Inflammatory macrophage (primary cell): ENCODE data around the gene SLC13A1.
"Not testable (repeated sequence)": the region's sequence is repeated elsewhere in the genome, so short reads cannot be mapped to it uniquely, and the experiment has no call there.

Experiments
- DNase-seq, 2 donors: peaks; one replicate each; pipeline ENCODE4 v3.0.0-alpha.2; 2020 to 2022

Gene SLC13A1

DNA sequence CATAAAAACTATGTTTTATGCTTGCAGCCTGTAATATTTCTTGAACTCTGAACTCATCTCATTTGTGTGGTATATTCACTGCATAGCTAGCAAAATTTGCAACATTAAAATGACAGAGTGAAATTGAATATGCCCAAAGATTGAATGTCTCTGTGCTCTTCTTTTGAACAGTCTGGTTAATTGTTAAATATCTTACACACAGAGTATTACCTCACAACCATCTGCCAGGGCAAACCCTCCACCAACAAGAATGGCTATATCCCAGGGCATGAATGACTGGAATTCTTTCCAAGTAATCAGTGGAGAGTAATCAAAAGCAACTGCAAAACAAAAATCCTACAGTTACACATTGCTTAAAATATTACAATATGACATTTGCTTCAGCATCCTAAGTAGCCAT, 76.9 kb downstream of the SLC13A1 start:
- DNase-seq = no peak

GRCh38 chr7:123120286-123120685, 79.5 kb downstream of the SLC13A1 start:
- DNase-seq = no peak

GRCh38 chr7:123115331-123115730, 84.4 kb downstream of the SLC13A1 start:
- no peak for DNase-seq

DNA sequence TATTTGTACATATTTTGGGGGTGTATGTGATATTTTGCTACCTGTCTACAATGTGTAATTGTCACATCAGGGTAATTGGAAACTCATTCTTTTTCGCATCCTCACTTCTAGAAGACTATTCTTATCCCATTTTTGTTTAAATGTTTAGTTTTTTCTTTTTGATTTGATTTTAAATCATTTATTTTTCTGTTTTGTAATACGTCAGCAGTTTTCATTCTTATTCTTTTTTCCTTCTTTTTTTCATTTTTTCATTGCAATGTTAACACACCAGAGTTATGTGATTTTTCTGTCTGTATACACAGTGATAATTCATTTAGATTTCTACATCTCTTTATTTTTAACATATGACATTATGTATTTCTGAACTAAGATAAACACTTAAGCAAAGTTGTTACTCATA, 85.5 kb downstream of the SLC13A1 start:
- no peak for DNase-seq

GRCh38 chr7:123112833-123113232, 86.9 kb downstream of the SLC13A1 start:
- no peak for DNase-seq

DNA sequence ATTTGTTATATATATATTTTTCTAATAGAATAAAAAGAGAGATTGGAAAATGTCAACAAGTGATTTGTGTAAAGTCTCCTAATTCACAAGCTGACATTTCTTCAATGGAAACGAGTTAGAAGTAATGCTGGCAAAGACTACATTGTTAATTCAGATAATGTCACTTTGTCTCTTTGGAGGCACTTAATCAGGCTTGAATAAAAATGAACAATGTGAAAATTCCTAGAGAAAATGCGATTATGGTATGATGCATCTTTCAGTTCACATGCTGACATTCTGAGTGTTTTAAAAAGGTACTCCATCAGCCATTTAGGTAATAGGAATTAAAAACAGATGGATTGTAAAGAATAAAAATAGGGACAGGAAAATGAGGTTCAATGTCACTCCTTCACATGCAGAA, 100.1 kb downstream of the SLC13A1 start:
- no peak for DNase-seq

GRCh38 chr7:123096976-123097375, 102.8 kb downstream of the SLC13A1 start:
- no peak for DNase-seq

- no peak for DNase-seq
These were observed 103.3 kb downstream of the SLC13A1 start for GRCh38 chr7:123096434-123096833.

DNA sequence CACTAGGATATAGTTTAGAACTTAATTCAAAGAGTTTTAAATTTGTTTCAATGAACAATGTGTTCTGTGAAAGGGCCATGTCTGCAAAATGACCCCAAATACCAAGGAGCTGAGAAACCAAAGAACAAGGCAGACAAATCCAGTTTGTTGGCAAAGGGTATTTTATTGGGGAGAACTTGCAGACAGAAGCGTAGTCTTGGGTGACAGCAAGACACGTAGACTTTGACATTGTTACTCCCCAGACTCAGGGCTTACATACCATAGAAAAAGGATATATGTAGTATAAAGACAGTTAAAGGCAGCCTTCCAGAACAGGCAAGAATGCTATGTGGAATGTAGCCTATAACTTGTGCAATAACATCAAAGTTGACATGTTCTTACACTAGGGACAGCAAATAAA, 109.3 kb downstream of the SLC13A1 start:
- DNase-seq = no peak

- not testable (repeated sequence) for DNase-seq
These were observed 112.9 kb downstream of the SLC13A1 start for GRCh38 chr7:123086910-123087309.

GRCh38 chr7:123084861-123085260, 114.9 kb downstream of the SLC13A1 start:
- DNase-seq = not testable (repeated sequence)

GRCh38 chr7:123079021-123079420, 120.7 kb downstream of the SLC13A1 start:
- no peak for DNase-seq

DNA sequence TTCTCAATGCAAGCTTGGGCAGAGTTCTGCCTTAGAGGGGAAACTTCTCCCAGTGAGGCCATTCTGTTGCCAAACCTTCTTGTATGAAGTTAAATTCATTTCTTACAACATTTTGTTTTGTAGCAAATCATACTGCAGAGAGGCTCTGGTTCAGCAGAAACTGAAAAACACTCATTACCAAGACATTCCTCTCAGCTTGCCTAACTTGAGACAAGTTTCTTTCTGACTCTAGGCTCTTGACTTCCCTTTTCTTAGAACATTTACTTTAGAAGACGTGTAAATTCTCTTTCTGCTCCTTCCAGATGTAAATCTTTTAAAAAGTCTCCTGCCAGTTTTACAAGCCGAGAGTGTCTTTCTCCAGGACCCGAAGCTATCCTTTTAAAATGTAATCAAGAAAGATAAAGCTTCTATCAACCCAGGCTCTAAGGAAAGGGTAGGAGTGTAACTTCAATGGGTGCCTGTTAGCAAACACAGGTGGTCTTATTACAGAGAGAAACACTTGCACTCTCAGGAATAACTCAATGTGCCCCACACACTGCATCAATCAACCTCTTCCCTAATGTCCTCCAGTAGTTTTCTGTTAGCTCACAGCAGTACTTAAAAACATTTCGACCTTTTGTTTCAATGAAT, 123.8 kb downstream of the SLC13A1 start:
- DNase-seq = no peak

- DNase-seq = no peak
These were observed 129.0 kb downstream of the SLC13A1 start for GRCh38 chr7:123070702-123071286.

DNA sequence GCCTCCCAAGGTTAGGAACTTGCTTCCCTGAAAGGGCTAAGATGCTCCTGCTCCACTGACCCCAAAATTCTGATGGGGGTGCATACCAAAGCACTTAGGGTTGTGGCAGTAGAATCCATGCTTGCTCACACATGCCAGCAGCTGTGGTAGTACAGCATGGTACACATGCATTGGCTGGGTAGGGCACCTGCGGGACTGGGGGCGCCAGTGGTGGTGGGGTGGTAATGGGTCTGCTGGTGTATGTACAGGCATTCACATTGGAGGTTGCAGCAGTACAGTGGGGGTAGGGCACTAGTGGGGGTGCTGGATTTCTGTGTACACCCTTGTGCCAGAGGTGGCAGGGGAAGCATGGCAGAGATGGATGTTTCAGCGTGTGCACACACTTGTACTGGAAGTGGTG, 132.0 kb downstream of the SLC13A1 start:
- no peak for DNase-seq
